ENCODE data around the gene SAT1. TPM values are rescaled to one million over a fixed set of nuclear protein-coding genes. Genes with fewer than 3 reads are reported as not detected.

SAT1 gene
- total RNA-seq, 1 experiment from 2014 or later = 151 TPM

GRCh38 chrX:23802431-23802830, 19.5 kb downstream of the SAT1 start:
- Histone ChIP-seq H3K9me3 (no peaks in the 10 kb centered on the region), H3K4me1 (peaks cover 24% of the 10 kb centered on the region), H3K27me3 (replicated peaks; ENCODE audit: control insufficient read depth, insufficient read depth, low read length) (no peaks in the 10 kb centered on the region), H3K36me3 (ENCODE audit: control insufficient read depth, insufficient read depth, low read length) (no peaks in the 10 kb centered on the region), H3K4me3 (ENCODE audit: low read depth, low read length) (no peak overlapping the region)
- ChIA-PET CTCF (no interaction called here), POLR2A (no interaction called here)
- Mint-ChIP-seq H3K27ac (ENCODE audit: unreplicated experiment) (no peak overlapping the region), H3K9me3 (ENCODE audit: unreplicated experiment) (no peaks in the 10 kb centered on the region), H3K27me3 (ENCODE audit: insufficient read depth, unreplicated experiment) (no peaks in the 10 kb centered on the region), H3K4me1 (ENCODE audit: low read depth, unreplicated experiment) (peaks cover 28% of the 10 kb centered on the region), H3K36me3 (ENCODE audit: insufficient read depth, unreplicated experiment) (peaks cover 17% of the 10 kb centered on the region), H3K4me3 (ENCODE audit: unreplicated experiment) (no peak overlapping the region)
- no peak for TF ChIP-seq CTCF (IDR thresholded peaks at IDR 0.05; ENCODE audit: insufficient read depth in 1 of 2, low read depth in 1 of 2, low read length in 1 of 2, severe bottlenecking in 1 of 2, unreplicated experiment in 1 of 2)
- no TSS peak for BruUV-seq (replicated peaks)
- DNase-seq = no peak
- intact Hi-C loops (cut with micrococcal nuclease; ENCODE audit: unreplicated experiment) = no loop called here

GRCh38 chrX:23803931-23804381, 21.0 kb downstream of the SAT1 start:
- H3K36me3 Mint-ChIP-seq (ENCODE audit: insufficient read depth, unreplicated experiment) = peaks cover 25% of the 10 kb centered on the region
- peaks cover 28% of the 10 kb centered on the region for H3K4me1 Mint-ChIP-seq (ENCODE audit: low read depth, unreplicated experiment)
- ChIA-PET POLR2A (interaction anchor here (0.9 kb wide), 1 partner anchor 21 kb away, joined by 8 read pairs; the partner anchor contains the start of gene SAT1), CTCF (no interaction called here)
- no peak for TF ChIP-seq CTCF (IDR thresholded peaks at IDR 0.05; ENCODE audit: insufficient read depth in 1 of 2, low read depth in 1 of 2, low read length in 1 of 2, severe bottlenecking in 1 of 2, unreplicated experiment in 1 of 2)
- intact Hi-C loops (cut with micrococcal nuclease; ENCODE audit: unreplicated experiment) = no loop called here
- Histone ChIP-seq H3K36me3 (ENCODE audit: control insufficient read depth, insufficient read depth, low read length) (no peaks in the 10 kb centered on the region), H3K4me1 (peaks cover 27% of the 10 kb centered on the region), H3K27me3 (replicated peaks; ENCODE audit: control insufficient read depth, insufficient read depth, low read length) (no peaks in the 10 kb centered on the region), H3K9me3 (no peaks in the 10 kb centered on the region), H3K4me3 (ENCODE audit: low read depth, low read length) (no peak overlapping the region)
- BruUV-seq (replicated peaks) = no TSS peak
- H3K9me3 Mint-ChIP-seq (ENCODE audit: unreplicated experiment) = no peaks in the 10 kb centered on the region
- H3K4me3 Mint-ChIP-seq (ENCODE audit: unreplicated experiment) = peak overlapping the region; percentile 38
- H3K27me3 Mint-ChIP-seq (ENCODE audit: insufficient read depth, unreplicated experiment) = no peaks in the 10 kb centered on the region
- H3K27ac Mint-ChIP-seq (ENCODE audit: unreplicated experiment) = peak overlapping the region; percentile 90
- peak; percentile 47 to 48 for DNase-seq

- TF ChIP-seq CTCF (IDR thresholded peaks at IDR 0.05; ENCODE audit: insufficient read depth in 1 of 2, low read depth in 1 of 2, low read length in 1 of 2, severe bottlenecking in 1 of 2, unreplicated experiment in 1 of 2) = no peak
- Mint-ChIP-seq H3K9me3 (ENCODE audit: unreplicated experiment) (no peaks in the 10 kb centered on the region), H3K4me3 (ENCODE audit: unreplicated experiment) (peak overlapping the region; percentile 38), H3K27ac (ENCODE audit: unreplicated experiment) (peak overlapping the region; percentile 90), H3K27me3 (ENCODE audit: insufficient read depth, unreplicated experiment) (no peaks in the 10 kb centered on the region), H3K36me3 (ENCODE audit: insufficient read depth, unreplicated experiment) (peaks cover 22% of the 10 kb centered on the region), H3K4me1 (ENCODE audit: low read depth, unreplicated experiment) (peaks cover 28% of the 10 kb centered on the region)
- intact Hi-C loops (cut with micrococcal nuclease; ENCODE audit: unreplicated experiment) = no loop called here
- Histone ChIP-seq H3K27me3 (replicated peaks; ENCODE audit: control insufficient read depth, insufficient read depth, low read length) (no peaks in the 10 kb centered on the region), H3K4me1 (peaks cover 27% of the 10 kb centered on the region), H3K4me3 (ENCODE audit: low read depth, low read length) (no peak overlapping the region), H3K36me3 (ENCODE audit: control insufficient read depth, insufficient read depth, low read length) (no peaks in the 10 kb centered on the region), H3K9me3 (no peaks in the 10 kb centered on the region)
- ChIA-PET POLR2A (interaction anchor here (0.9 kb wide), 1 partner anchor 21 kb away, joined by 8 read pairs; the partner anchor contains the start of gene SAT1), CTCF (no interaction called here)
- no peak for DNase-seq
- BruUV-seq (replicated peaks) = TSS peak; percentile 57
Observed at GRCh38 chrX:23804578-23804977, 21.6 kb downstream of the SAT1 start.
